ENCODE results near the gene BHLHE23. TPM values are rescaled to one million over a fixed set of nuclear protein-coding genes. Genes with fewer than 3 reads are reported as not detected.

Gene BHLHE23
- total RNA-seq, 3 donors from 2014 or later (not counting 1 experiment from before 2014, with no cell fraction given) = not detected

DNA sequence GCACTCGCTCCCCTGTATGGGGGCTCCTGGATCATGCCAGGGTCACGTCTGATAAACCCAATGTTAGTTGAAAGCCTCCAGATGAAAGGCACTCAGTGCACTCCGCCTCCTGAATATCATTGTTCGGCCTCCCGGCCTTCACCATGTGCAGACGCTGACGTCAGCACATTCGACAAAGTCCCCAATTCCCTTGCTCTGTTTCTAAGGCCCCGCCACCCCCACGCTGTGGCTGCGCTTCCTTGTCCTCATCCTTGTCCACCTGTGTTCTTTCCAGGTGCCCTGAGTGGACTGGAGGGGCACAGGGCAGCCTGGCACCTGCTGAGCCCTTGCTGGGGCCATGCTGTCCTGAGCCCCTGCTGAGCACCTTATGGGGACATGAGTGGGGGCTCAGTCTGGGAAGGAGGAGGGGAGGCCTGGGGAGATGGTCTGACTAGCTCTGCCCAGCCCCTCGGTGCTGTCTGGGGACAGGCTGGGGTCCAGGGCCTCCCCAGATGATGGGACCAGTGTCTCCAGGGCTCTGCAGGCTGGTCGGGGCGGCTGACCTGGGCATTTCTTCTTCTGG is 9.8 kb upstream of the BHLHE23 start:
- H3K4me3 ChIP-seq (ENCODE audit: low read length) = no peak overlapping the region
- DNase-seq = no peak
- ATAC-seq = no peak
- TF ChIP-seq, protein P1, sequence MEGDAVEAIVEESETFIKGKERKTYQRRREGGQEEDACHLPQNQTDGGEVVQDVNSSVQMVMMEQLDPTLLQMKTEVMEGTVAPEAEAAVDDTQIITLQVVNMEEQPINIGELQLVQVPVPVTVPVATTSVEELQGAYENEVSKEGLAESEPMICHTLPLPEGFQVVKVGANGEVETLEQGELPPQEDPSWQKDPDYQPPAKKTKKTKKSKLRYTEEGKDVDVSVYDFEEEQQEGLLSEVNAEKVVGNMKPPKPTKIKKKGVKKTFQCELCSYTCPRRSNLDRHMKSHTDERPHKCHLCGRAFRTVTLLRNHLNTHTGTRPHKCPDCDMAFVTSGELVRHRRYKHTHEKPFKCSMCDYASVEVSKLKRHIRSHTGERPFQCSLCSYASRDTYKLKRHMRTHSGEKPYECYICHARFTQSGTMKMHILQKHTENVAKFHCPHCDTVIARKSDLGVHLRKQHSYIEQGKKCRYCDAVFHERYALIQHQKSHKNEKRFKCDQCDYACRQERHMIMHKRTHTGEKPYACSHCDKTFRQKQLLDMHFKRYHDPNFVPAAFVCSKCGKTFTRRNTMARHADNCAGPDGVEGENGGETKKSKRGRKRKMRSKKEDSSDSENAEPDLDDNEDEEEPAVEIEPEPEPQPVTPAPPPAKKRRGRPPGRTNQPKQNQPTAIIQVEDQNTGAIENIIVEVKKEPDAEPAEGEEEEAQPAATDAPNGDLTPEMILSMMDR (IDR thresholded peaks at IDR 0.05) = no peak
- H3K9me3 Mint-ChIP-seq = peaks cover 0 to 5% of the 10 kb centered on the region in 2 donors
- peaks cover 16% of the 10 kb centered on the region for H3K36me3 Mint-ChIP-seq
- no peak overlapping the region for H3K27ac Mint-ChIP-seq
- no peak overlapping the region for H3K27ac ChIP-seq (ENCODE audit: low read length)
- H3K27me3 Mint-ChIP-seq (ENCODE audit: low read depth in 2 of 2) = peaks cover 50 to 53% of the 10 kb centered on the region in 2 donors
- 89% methylated on average over 14 of the region's 14 CpGs for WGBS (ENCODE audit: insufficient coverage)
- intact Hi-C loops (cut with micrococcal nuclease) = no loop called here
- no peaks in the 10 kb centered on the region for H3K4me1 ChIP-seq (ENCODE audit: control insufficient read depth, insufficient read depth, low read length)
- no peaks in the 10 kb centered on the region for H3K4me1 Mint-ChIP-seq
- peaks cover 3% of the 10 kb centered on the region for H3K9me3 ChIP-seq (ENCODE audit: control insufficient read depth, insufficient read depth, low read length)
- peaks cover 8% of the 10 kb centered on the region for H3K27me3 ChIP-seq (ENCODE audit: control insufficient read depth, insufficient read depth, low read length)
- H3K4me3 Mint-ChIP-seq = no peak overlapping the region
- H3K36me3 ChIP-seq (ENCODE audit: control insufficient read depth, insufficient read depth, low read length) = no peaks in the 10 kb centered on the region

DNA sequence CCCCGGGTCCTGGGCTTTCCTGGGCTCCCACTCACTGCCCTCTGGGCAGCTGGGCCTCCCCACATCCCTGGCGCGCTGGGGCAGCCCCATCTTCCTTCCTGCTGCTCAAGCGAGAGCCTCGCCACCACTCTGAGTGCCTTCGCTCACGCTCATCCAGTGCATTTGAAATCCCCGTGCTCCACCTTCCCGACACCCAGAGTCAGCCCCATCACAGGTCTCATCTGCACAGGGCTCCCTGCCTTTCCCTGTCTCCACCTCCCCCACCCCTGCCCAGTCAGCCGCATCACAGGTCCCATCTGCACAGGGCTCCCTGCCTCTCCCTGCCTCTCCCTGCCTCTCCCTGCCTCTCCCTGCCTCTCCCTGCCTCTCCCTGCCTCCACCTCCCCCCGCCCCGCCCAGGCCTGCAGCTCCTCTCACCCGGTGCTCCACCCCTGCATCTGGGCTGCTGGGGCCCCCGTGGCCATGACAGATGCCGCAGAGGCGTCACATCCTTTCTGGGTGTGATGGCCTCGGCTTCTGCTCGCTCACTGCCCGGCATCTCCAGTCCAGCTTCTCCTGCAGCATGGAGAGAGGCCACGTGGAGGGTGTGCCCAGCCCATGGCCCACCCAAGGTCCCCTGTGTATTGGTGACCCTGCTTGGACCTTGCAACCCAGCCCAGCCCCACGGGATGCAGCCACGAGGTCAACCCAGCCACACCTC is 9.0 kb upstream of the BHLHE23 start:
- Histone ChIP-seq H3K36me3 (ENCODE audit: control insufficient read depth, insufficient read depth, low read length) (no peaks in the 10 kb centered on the region), H3K27me3 (ENCODE audit: control insufficient read depth, insufficient read depth, low read length) (peaks cover 8% of the 10 kb centered on the region), H3K9me3 (ENCODE audit: control insufficient read depth, insufficient read depth, low read length) (peaks cover 3% of the 10 kb centered on the region), H3K4me3 (ENCODE audit: low read length) (no peak overlapping the region), H3K4me1 (ENCODE audit: control insufficient read depth, insufficient read depth, low read length) (no peaks in the 10 kb centered on the region), H3K27ac (ENCODE audit: low read length) (no peak overlapping the region)
- H3K27ac Mint-ChIP-seq = no peak overlapping the region
- no peak for DNase-seq
- H3K9me3 Mint-ChIP-seq = peaks cover 0 to 5% of the 10 kb centered on the region in 2 donors
- TF ChIP-seq, protein P1 (IDR thresholded peaks at IDR 0.05) = no peak
- peaks cover 48 to 51% of the 10 kb centered on the region in 2 donors for H3K27me3 Mint-ChIP-seq (ENCODE audit: low read depth in 2 of 2)
- no peak for ATAC-seq
- WGBS (ENCODE audit: insufficient coverage) = 69% methylated on average over 21 of the region's 22 CpGs
- no peaks in the 10 kb centered on the region for H3K4me1 Mint-ChIP-seq
- H3K36me3 Mint-ChIP-seq = peaks cover 16% of the 10 kb centered on the region
- H3K4me3 Mint-ChIP-seq = no peak overlapping the region
- intact Hi-C loops (cut with micrococcal nuclease) = no loop called here

DNA sequence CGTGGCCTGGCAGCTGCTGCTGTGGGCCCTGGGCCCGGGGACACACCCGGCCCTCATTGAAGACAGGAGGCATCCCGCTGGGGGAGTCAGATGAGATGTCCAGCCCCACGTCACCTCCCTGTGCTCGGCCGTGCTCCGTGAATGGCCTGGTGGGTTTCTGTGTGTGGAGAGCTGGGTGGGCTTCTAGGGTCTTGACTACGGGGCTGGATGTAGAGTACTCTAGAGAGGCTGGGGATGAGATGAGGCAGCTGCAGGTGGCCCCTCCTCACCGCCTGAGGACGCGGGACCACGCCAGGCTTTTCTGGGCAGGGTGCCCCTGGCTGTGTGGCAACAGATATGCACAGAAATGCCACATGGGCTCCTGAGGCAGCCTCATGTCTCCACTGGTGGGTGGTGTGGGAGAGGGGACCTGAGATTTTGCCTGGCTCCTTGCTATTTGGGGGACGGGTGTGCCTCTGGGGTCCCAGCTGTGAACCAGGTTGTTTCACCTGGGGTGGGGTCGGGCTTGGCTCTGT is 8.4 kb upstream of the BHLHE23 start:
- no peaks in the 10 kb centered on the region for H3K36me3 ChIP-seq (ENCODE audit: control insufficient read depth, insufficient read depth, low read length)
- H3K4me3 ChIP-seq (ENCODE audit: low read length) = no peak overlapping the region
- peaks cover 8% of the 10 kb centered on the region for H3K27me3 ChIP-seq (ENCODE audit: control insufficient read depth, insufficient read depth, low read length)
- intact Hi-C loops (cut with micrococcal nuclease) = no loop called here
- Mint-ChIP-seq H3K4me1 (peaks cover 4% of the 10 kb centered on the region in 2 donors), H3K9me3 (peaks cover 0 to 5% of the 10 kb centered on the region in 2 donors), H3K27ac (no peak overlapping the region), H3K36me3 (peaks cover 16% of the 10 kb centered on the region), H3K27me3 (ENCODE audit: low read depth in 2 of 2) (peaks cover 47 to 51% of the 10 kb centered on the region in 2 donors), H3K4me3 (no peak overlapping the region)
- TF ChIP-seq, protein P1 (IDR thresholded peaks at IDR 0.05) = no peak
- H3K27ac ChIP-seq (ENCODE audit: low read length) = no peak overlapping the region
- peaks cover 3% of the 10 kb centered on the region for H3K9me3 ChIP-seq (ENCODE audit: control insufficient read depth, insufficient read depth, low read length)
- ATAC-seq (no peak), DNase-seq (no peak)
- H3K4me1 ChIP-seq (ENCODE audit: control insufficient read depth, insufficient read depth, low read length) = peaks cover 4% of the 10 kb centered on the region
- 66% methylated on average over 15 of the region's 15 CpGs for WGBS (ENCODE audit: insufficient coverage)

Data from natural killer cell (primary cell).